DOHH2 (cell line): ENCODE data around the gene SIAH2.

Source experiments
- EZH2phosphoT487 ChIP-seq: fragments of 200-600 bp; sonication (generic); IDR thresholded peaks from 2 replicates; pipeline ENCODE4 v1.6.1; 2017; ENCODE audit warnings: borderline replicate concordance, mild to moderate bottlenecking, antibody characterized with exemption, low read length, moderate library complexity, mixed read lengths
- TF ChIP-seq, protein P1 (sequence below): fragments of 200-600 bp; sonication (generic); IDR thresholded peaks from one replicate; pipeline ENCODE4 v1.5.1; 2014; ENCODE audit warnings: antibody characterized with exemption, mild to moderate bottlenecking, low read depth, low read length; ENCODE audit not compliant: poor library complexity, severe bottlenecking

DNA sequence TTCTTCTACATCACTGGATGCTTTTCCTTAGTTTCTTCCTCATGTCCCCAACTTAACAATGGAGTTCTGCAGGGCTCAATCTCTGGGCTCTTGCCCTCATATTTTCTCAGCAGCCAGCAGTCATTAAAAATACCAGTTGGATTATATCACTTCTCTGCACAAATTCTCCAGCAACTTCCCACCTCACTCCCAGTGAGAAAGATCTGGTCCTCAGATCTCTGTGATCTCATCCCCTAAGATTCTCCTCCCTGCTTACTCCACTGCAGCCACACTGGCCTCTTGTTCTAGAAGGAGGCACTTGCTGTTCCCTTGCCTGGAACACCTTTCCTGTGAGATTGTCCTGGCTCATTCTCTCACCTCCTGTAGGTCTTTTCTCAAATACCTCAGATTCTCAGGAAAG, 65.3 kb downstream of the SIAH2 start:
- TF ChIP-seq, protein P1, sequence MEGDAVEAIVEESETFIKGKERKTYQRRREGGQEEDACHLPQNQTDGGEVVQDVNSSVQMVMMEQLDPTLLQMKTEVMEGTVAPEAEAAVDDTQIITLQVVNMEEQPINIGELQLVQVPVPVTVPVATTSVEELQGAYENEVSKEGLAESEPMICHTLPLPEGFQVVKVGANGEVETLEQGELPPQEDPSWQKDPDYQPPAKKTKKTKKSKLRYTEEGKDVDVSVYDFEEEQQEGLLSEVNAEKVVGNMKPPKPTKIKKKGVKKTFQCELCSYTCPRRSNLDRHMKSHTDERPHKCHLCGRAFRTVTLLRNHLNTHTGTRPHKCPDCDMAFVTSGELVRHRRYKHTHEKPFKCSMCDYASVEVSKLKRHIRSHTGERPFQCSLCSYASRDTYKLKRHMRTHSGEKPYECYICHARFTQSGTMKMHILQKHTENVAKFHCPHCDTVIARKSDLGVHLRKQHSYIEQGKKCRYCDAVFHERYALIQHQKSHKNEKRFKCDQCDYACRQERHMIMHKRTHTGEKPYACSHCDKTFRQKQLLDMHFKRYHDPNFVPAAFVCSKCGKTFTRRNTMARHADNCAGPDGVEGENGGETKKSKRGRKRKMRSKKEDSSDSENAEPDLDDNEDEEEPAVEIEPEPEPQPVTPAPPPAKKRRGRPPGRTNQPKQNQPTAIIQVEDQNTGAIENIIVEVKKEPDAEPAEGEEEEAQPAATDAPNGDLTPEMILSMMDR: no peak
- no peak for TF ChIP-seq EZH2phosphoT487
